HFF-Myc (cell line): ENCODE results near the gene ABHD12.
"Not testable (repeated sequence)": the region's sequence is repeated elsewhere in the genome, so short reads cannot be mapped to it uniquely, and the experiment has no call there.

Experiments
- DNase-seq: peaks from one replicate; pipeline ENCODE4 v3.0.0-alpha.2; 2011; ENCODE audit warnings: low read depth; ENCODE audit errors: extremely low read depth
- H3K4me3 ChIP-seq: replicated peaks from 2 replicates; pipeline ENCODE4 v1.5.1; 2011; ENCODE audit warnings: low read depth, mild to moderate bottlenecking, control low read depth, low read length
- CTCF ChIP-seq: IDR thresholded peaks from 2 replicates; pipeline ENCODE4 v1.5.1; 2012; ENCODE audit warnings: mild to moderate bottlenecking, low read depth, low read length, control low read depth; ENCODE audit errors: missing control alignments

Gene ABHD12

GRCh38 chr20:25317351-25318075, 73.1 kb downstream of the ABHD12 start:
- no peak overlapping the region for H3K4me3 ChIP-seq
- DNase-seq, result no peak
- no peak for TF ChIP-seq CTCF

- no peak for DNase-seq
- H3K4me3 ChIP-seq, result no peak overlapping the region
- TF ChIP-seq CTCF, result no peak
Measured at GRCh38 chr20:25316506-25317190, 74.0 kb downstream of the ABHD12 start.

- no peak overlapping the region for H3K4me3 ChIP-seq
- no peak for TF ChIP-seq CTCF
- no peak for DNase-seq
Measured at GRCh38 chr20:25315418-25316210, 75.0 kb downstream of the ABHD12 start.

GRCh38 chr20:25314497-25315417, 75.9 kb downstream of the ABHD12 start:
- TF ChIP-seq CTCF, result no peak
- no peak overlapping the region for H3K4me3 ChIP-seq
- no peak for DNase-seq

GRCh38 chr20:25313593-25313992, 77.0 kb downstream of the ABHD12 start:
- no peak overlapping the region for H3K4me3 ChIP-seq
- no peak for DNase-seq
- no peak for TF ChIP-seq CTCF

- not testable (repeated sequence) for H3K4me3 ChIP-seq, DNase-seq
Measured at GRCh38 chr20:25312716-25313115, 77.9 kb downstream of the ABHD12 start.
